HCT116 (cell line): Measurements from ENCODE around the gene ZNF436. TPM values are rescaled to one million over a fixed set of nuclear protein-coding genes. Genes with fewer than 3 reads are reported as not detected.
A peak's percentile ranks its signal among the peaks of the same experiment; 100 is the strongest.

Source experiments
- ATAC-seq: fragments of 200-7000 bp; cut with Tn5 transposase; 2 replicates; pipeline ENCODE4 v1.9.1; 2020; ENCODE audit warnings: mild to moderate bottlenecking, moderate library complexity
- BruUV-seq: library from RNA; stranded (reverse); fragments of 400-500 nt; replicated peaks from 2 replicates; lab custom pipeline; 2021; lab: Mats Ljungman, UMichigan
- CTCF ChIA-PET: fragments of 300-600 bp; sonication (Branson Sonifier 250); formaldehyde crosslinking; loops from one replicate; lab custom pipeline; 2021; ENCODE audit warnings: antibody characterized with exemption; lab: Charles Lee
- POLR2A ChIA-PET: fragments of 300-600, 350-600 bp; sonication (Branson Sonifier 250); formaldehyde crosslinking; loops from one replicate; lab custom pipeline; 2021; ENCODE audit warnings: antibody characterized with exemption; lab: Charles Lee
- RAD21 ChIA-PET, 2 experiments: fragments of 300-600 bp; sonication (Branson Sonifier 250); formaldehyde crosslinking; loops; one replicate each; lab custom pipeline; 2023; ENCODE audit warnings: low total read pairs in 2 of 2; ENCODE audit not compliant: uncharacterized antibody in 2 of 2, unreplicated experiment in 2 of 2, low non-redundant PET in 1 of 2; lab: Charles Lee
- DNase-seq: peaks from one replicate; pipeline ENCODE4 v3.0.0-alpha.2; 2010; ENCODE audit warnings: low read depth, low spot score
- H2AFZ ChIP-seq: fragments of 200-600 bp; shearing (Covaris generic), sonication (generic); 2 replicates; pipeline ENCODE4 v1.6.1; 2017; ENCODE audit warnings: low read depth, mixed run types, mixed read lengths, antibody characterized with exemption, low read length; ENCODE audit not compliant: poor library complexity, severe bottlenecking
- H3K27ac ChIP-seq: 2 replicates; pipeline ENCODE4 v1.5.1; 2012; ENCODE audit warnings: low read depth, low read length
- H3K27me3 ChIP-seq: fragments of 200-600 bp; sonication (generic); 2 replicates; pipeline ENCODE4 v1.6.1; 2016; ENCODE audit warnings: mixed run types, low read length, mixed read lengths; ENCODE audit not compliant: insufficient read depth
- H3K36me3 ChIP-seq, 2 experiments: fragments of 200-500 bp in 1 of 2; fragments of 200-600 bp in 1 of 2; sonication (Bioruptor generic) in 1 of 2; sonication (generic) in 1 of 2; 2 replicates each; pipeline versions ENCODE4 v1.5.1 to v1.6.1; 2014 to 2016; ENCODE audit warnings: low read length in 2 of 2, inconsistent platforms in 1 of 2, mixed read lengths in 1 of 2, mixed run types in 1 of 2; ENCODE audit not compliant: insufficient read depth in 2 of 2, control insufficient read depth in 1 of 2
- H3K4me1 ChIP-seq, 2 experiments: fragments of 200-600 bp in 1 of 2; sonication (generic) in 1 of 2; 2 replicates each; pipeline versions ENCODE4 v1.5.1 to v1.6.1; 2012 to 2017; ENCODE audit warnings: low read length in 2 of 2, inconsistent platforms in 1 of 2, mild to moderate bottlenecking in 1 of 2, mixed read lengths in 1 of 2, mixed run types in 1 of 2, moderate library complexity in 1 of 2; ENCODE audit not compliant: insufficient read depth in 2 of 2, control insufficient read depth in 1 of 2
- H3K4me2 ChIP-seq: fragments of 200-600 bp; sonication (generic); 2 replicates; pipeline ENCODE4 v1.6.1; 2017; ENCODE audit warnings: mixed run types, low read length, mixed read lengths
- H3K4me3 ChIP-seq, 2 experiments: fragments of 200-600 bp in 1 of 2; sonication (generic) in 1 of 2; replicated peaks in 1 of 2; 2 replicates each; pipeline ENCODE4 v1.5.1; 2011 to 2016; ENCODE audit warnings: low read length in 2 of 2, control low read depth in 1 of 2, low read depth in 1 of 2, mild to moderate bottlenecking in 1 of 2, mixed read lengths in 1 of 2, mixed run types in 1 of 2
- H3K79me2 ChIP-seq: fragments of 200-600 bp; sonication (generic); 2 replicates; pipeline ENCODE4 v1.6.1; 2017; ENCODE audit warnings: mild to moderate bottlenecking, mixed run types, low read length, moderate library complexity, mixed read lengths; ENCODE audit not compliant: insufficient read depth
- H3K9ac ChIP-seq: fragments of 200-600 bp; sonication (generic); 2 replicates; pipeline ENCODE4 v1.6.1; 2016; ENCODE audit warnings: low read length, mixed read lengths
- H3K9me2 ChIP-seq: fragments of 200-600 bp; sonication (generic), shearing (Covaris generic); 2 replicates; pipeline ENCODE4 v1.6.1; 2017; ENCODE audit warnings: mixed run types, mild to moderate bottlenecking, moderate library complexity; ENCODE audit not compliant: insufficient read depth
- H3K9me3 ChIP-seq, 2 experiments: fragments of 200-500 bp in 1 of 2; fragments of 200-600 bp in 1 of 2; sonication (Bioruptor generic) in 1 of 2; sonication (generic) in 1 of 2; 2 replicates each; pipeline ENCODE4 v1.6.1; 2014 to 2017; ENCODE audit warnings: low read length in 2 of 2, mixed read lengths in 2 of 2, inconsistent platforms in 1 of 2, low read depth in 1 of 2, mild to moderate bottlenecking in 1 of 2, mixed run types in 1 of 2, moderate library complexity in 1 of 2; ENCODE audit not compliant: control insufficient read depth in 1 of 2, insufficient read depth in 1 of 2
- H4K20me1 ChIP-seq: fragments of 200-600 bp; sonication (generic), shearing (Covaris generic); 2 replicates; pipeline ENCODE4 v1.6.1; 2017; ENCODE audit warnings: mixed run types, mild to moderate bottlenecking, moderate library complexity; ENCODE audit not compliant: insufficient read depth
- EGR1 ChIP-seq: IDR thresholded peaks from 2 replicates; pipeline ENCODE4 v1.6.1; 2012; ENCODE audit warnings: low read depth
- ELF1 ChIP-seq: IDR thresholded peaks from 2 replicates; pipeline ENCODE4 v1.6.1; 2012; ENCODE audit warnings: low read depth, borderline replicate concordance
- EZH2phosphoT487 ChIP-seq: fragments of 200-600 bp; IDR thresholded peaks from 2 replicates; pipeline ENCODE4 v1.6.1; 2018; ENCODE audit warnings: antibody characterized with exemption, borderline replicate concordance
- POLR2AphosphoS5 ChIP-seq: IDR thresholded peaks from 2 replicates; pipeline ENCODE4 v1.6.1; 2011; ENCODE audit warnings: mild to moderate bottlenecking, low read depth, low read length, moderate library complexity
- SP1 ChIP-seq: IDR thresholded peaks from 2 replicates; pipeline ENCODE4 v1.6.1; 2012; ENCODE audit warnings: low read depth
- YY1 ChIP-seq: IDR thresholded peaks from 2 replicates; pipeline ENCODE4 v1.6.1; 2011; ENCODE audit warnings: low read length, low read depth, moderate library complexity, mild to moderate bottlenecking; ENCODE audit not compliant: insufficient replicate concordance; ENCODE audit errors: extremely low read depth
- ZFX ChIP-seq: fragments of 450-650 bp; IDR thresholded peaks from 2 replicates; pipeline ENCODE4 v1.6.1; 2017
- intact Hi-C: fragments of 100-400 bp; cut with micrococcal nuclease; formaldehyde crosslinking; loops from 2 replicates; pipeline ENCODE4 v1.10.0; 2022
- total RNA-seq: library from RNA; stranded (reverse); gene quantifications from one replicate; pipeline ENCODE4 v1.2.1, GENCODE V29; 2021; ENCODE audit not compliant: unreplicated experiment
- TF ChIP-seq, protein P1 (sequence below), 3 experiments: fragments of 200-600 bp in 1 of 3; sonication (generic) in 1 of 3; IDR thresholded peaks in 2 of 3; conservative IDR thresholded peaks in 1 of 3; 2 replicates each; pipeline ENCODE4 v1.5.1; 2012 to 2017; ENCODE audit warnings: low read depth in 2 of 3, low read length in 2 of 3, antibody characterized with exemption in 1 of 3, borderline replicate concordance in 1 of 3, control low read depth in 1 of 3, mild to moderate bottlenecking in 1 of 3, mixed read lengths in 1 of 3, mixed run types in 1 of 3, moderate library complexity in 1 of 3; ENCODE audit not compliant: insufficient read depth in 1 of 3
- TF ChIP-seq, protein P2 (sequence below): IDR thresholded peaks from 2 replicates; pipeline ENCODE4 v1.6.1; 2012
- TF ChIP-seq, protein P3 (sequence below): IDR thresholded peaks from 2 replicates; pipeline ENCODE4 v1.6.1; 2012; ENCODE audit warnings: low read depth
- TF ChIP-seq, protein P4 (sequence below): IDR thresholded peaks from 2 replicates; pipeline ENCODE4 v1.6.1; 2012

The ZNF436 gene
- total RNA-seq, 1 experiment from 2014 or later: 8.1 TPM

DNA sequence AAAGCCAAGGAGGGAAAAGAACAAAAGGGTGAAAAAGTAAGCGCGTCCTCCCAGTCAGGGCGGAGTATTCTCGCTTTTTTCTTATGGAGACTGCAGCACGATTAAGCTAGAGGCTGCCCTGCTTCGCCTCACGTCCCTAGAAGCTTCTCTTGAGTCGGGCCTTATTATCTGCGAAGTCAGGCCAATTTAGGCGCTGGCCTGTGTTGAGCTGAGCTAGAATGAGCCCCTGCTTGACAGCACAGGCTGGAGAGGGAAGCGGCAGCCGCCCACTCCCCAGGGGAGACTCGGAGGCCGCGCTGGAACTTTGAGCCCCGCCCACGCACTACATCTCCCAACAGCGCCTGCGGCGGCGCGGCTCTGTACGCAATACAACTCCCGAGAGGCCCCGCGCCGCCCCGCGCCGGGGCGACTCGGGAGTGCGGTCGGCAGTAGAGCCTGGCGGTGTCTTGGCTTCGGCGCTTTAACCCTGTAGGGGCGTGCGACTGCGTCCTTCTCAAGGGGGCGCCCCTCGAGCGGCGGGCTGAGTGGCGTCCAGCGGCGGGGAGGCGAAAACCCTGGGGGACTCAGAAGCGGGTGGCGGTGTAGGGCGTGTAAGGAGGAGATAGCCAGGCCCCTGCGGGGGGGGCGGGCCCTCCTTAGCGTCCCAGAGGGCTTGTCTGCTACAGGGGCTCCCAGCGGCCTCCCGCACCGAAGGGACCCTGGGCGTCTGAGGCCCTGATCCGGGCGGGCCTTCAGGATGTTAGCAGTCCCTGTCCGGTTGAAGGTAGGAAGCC, 888 bp downstream of the ZNF436 start (continued):
- TF ChIP-seq, protein P1, sequence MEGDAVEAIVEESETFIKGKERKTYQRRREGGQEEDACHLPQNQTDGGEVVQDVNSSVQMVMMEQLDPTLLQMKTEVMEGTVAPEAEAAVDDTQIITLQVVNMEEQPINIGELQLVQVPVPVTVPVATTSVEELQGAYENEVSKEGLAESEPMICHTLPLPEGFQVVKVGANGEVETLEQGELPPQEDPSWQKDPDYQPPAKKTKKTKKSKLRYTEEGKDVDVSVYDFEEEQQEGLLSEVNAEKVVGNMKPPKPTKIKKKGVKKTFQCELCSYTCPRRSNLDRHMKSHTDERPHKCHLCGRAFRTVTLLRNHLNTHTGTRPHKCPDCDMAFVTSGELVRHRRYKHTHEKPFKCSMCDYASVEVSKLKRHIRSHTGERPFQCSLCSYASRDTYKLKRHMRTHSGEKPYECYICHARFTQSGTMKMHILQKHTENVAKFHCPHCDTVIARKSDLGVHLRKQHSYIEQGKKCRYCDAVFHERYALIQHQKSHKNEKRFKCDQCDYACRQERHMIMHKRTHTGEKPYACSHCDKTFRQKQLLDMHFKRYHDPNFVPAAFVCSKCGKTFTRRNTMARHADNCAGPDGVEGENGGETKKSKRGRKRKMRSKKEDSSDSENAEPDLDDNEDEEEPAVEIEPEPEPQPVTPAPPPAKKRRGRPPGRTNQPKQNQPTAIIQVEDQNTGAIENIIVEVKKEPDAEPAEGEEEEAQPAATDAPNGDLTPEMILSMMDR (IDR thresholded peaks at IDR 0.05 in 2 of 3, conservative IDR thresholded peaks at IDR 0.05 in 1 of 3; ENCODE audit: borderline replicate concordance in 1 of 3, insufficient read depth in 1 of 3, low read depth in 2 of 3, low read length in 2 of 3): no peak
- TF ChIP-seq, protein P2, sequence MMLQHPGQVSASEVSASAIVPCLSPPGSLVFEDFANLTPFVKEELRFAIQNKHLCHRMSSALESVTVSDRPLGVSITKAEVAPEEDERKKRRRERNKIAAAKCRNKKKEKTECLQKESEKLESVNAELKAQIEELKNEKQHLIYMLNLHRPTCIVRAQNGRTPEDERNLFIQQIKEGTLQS: no peak
- TF ChIP-seq EZH2phosphoT487 (no peak), POLR2AphosphoS5 (peak; percentile 95)

DNA sequence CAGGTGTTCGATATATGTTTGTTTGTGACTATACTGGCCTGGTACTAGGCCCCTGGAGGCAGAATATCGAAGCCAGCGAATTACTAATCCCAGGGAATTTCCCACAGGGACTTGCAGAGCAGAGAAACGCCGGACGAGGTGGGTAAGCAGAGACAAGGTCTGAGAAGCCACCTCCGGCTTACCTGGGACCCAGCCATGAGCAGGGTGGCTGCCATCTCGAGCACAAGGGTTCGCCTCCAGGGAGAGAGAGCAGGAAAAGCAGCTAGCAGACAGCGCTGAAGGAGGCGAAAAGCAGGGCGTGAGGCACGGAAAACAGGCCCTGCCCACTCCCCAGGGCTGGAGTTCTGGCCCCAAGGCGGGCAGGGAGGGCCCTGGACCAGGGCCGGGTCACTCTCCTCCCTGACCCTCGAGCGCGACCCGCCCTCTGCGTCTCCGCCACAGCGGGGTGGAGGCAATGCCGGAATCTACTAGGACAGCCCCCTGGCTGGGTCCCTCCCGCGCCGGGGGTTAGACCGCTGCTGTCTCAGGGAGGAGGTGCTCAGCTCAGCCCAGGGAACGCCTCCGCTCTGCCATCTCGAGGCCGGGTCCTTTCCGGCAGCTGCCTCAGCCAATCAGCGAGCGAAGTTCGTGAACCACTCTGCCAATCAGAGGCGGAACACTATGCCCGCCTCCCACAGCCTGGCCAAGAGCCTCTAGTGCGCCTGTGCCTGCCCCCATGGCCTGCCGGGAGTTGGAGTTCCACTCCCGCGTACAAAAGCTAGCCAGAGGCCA, 1.7 kb downstream of the ZNF436 start:
- peaks cover 16% of the 10 kb centered on the region for H3K79me2 ChIP-seq
- no peaks in the 10 kb centered on the region for H3K27me3 ChIP-seq
- intact Hi-C loops: loop anchor here (2.0 kb wide), 1 partner anchor 37 kb away; no protein-coding TSS in a partner anchor
- H3K4me3 ChIP-seq: peak overlapping the region; percentile 65 to 69
- TSS peak; percentile 50 for BruUV-seq
- H3K9ac ChIP-seq: peak overlapping the region; percentile 92
- peaks cover 0 to 18% of the 10 kb centered on the region in 2 experiments; a peak in 3 of 4 replicates for H3K9me3 ChIP-seq
- H3K27ac ChIP-seq: peak overlapping the region; percentile 90
- no peaks in the 10 kb centered on the region for H4K20me1 ChIP-seq
- POLR2A ChIA-PET: interaction anchor here (1.0 to 3.3 kb wide), 6 partner anchors 9 to 117 kb away, joined by 3 to 30 read pairs (median 6); partner anchors contain the start of gene HNRNPR
- peak overlapping the region; percentile 100 for H3K4me2 ChIP-seq
- peak; percentile 90 for ATAC-seq
- RAD21 ChIA-PET: interaction anchor here (0.6 to 1.2 kb wide), 3 partner anchors 23 to 36 kb away, joined by 3 to 6 read pairs (median 5); partner anchors contain the start of gene HNRNPR (in 2 of the 2)
- CTCF ChIA-PET: interaction anchor here (0.8 to 3.3 kb wide), 4 partner anchors 22 to 129 kb away, joined by 3 to 21 read pairs (median 6); partner anchors contain the start of gene HNRNPR
- H2AFZ ChIP-seq: peak overlapping the region; percentile 100
- peak; percentile 90; the same call in 1 of the 2 replicates for TF ChIP-seq ELF1
- peak; percentile 78; the same call in 1 of the 2 replicates for TF ChIP-seq EGR1
- TF ChIP-seq ZFX: peak; percentile 12
- TF ChIP-seq, protein P2: no peak
- TF ChIP-seq, protein P3, sequence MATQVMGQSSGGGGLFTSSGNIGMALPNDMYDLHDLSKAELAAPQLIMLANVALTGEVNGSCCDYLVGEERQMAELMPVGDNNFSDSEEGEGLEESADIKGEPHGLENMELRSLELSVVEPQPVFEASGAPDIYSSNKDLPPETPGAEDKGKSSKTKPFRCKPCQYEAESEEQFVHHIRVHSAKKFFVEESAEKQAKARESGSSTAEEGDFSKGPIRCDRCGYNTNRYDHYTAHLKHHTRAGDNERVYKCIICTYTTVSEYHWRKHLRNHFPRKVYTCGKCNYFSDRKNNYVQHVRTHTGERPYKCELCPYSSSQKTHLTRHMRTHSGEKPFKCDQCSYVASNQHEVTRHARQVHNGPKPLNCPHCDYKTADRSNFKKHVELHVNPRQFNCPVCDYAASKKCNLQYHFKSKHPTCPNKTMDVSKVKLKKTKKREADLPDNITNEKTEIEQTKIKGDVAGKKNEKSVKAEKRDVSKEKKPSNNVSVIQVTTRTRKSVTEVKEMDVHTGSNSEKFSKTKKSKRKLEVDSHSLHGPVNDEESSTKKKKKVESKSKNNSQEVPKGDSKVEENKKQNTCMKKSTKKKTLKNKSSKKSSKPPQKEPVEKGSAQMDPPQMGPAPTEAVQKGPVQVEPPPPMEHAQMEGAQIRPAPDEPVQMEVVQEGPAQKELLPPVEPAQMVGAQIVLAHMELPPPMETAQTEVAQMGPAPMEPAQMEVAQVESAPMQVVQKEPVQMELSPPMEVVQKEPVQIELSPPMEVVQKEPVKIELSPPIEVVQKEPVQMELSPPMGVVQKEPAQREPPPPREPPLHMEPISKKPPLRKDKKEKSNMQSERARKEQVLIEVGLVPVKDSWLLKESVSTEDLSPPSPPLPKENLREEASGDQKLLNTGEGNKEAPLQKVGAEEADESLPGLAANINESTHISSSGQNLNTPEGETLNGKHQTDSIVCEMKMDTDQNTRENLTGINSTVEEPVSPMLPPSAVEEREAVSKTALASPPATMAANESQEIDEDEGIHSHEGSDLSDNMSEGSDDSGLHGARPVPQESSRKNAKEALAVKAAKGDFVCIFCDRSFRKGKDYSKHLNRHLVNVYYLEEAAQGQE: no peak
- peak; percentile 98 for TF ChIP-seq SP1
- TF ChIP-seq POLR2AphosphoS5: peak; percentile 84
- TF ChIP-seq, protein P4, sequence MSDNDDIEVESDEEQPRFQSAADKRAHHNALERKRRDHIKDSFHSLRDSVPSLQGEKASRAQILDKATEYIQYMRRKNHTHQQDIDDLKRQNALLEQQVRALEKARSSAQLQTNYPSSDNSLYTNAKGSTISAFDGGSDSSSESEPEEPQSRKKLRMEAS: 0 out of 2 replicates have a peak, but pooled peaks have one; percentile 36
- peak; percentile 8 for TF ChIP-seq YY1
- peaks cover 23 to 33% of the 10 kb centered on the region in 2 experiments for H3K4me1 ChIP-seq
- H3K9me2 ChIP-seq: no peaks in the 10 kb centered on the region
- DNase-seq: peak; percentile 98
- H3K36me3 ChIP-seq: peaks cover 0 to 15% of the 10 kb centered on the region in 2 experiments; a peak in 2 of 4 replicates
